HS-27A (cell line): Measurements from ENCODE around the gene MEGF11.

Source experiments
- DNase-seq: peaks from one replicate; pipeline ENCODE4 v3.0.0-alpha.2; 2012; ENCODE audit warnings: low read depth, missing footprints

Gene MEGF11

DNA sequence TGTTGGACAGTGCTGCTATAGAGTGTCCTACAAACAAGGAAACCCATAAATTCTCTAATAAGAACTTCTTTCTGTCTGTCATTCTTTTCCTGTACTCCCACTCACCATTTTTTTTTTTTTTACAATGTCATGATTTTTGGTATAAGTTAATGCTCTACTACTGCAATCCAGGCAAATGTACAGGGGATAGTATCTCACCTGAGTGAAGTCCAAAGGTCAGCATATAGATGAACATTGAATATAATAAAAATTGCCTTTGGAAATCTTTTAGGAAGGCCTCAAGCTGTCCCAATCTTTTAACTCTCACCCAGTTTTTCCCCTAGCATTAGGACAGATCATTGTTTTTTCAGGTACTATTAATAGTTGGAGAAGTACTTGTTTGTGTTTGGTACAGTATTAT lies 405.6 kb downstream of the MEGF11 start:
- no peak for DNase-seq

DNA sequence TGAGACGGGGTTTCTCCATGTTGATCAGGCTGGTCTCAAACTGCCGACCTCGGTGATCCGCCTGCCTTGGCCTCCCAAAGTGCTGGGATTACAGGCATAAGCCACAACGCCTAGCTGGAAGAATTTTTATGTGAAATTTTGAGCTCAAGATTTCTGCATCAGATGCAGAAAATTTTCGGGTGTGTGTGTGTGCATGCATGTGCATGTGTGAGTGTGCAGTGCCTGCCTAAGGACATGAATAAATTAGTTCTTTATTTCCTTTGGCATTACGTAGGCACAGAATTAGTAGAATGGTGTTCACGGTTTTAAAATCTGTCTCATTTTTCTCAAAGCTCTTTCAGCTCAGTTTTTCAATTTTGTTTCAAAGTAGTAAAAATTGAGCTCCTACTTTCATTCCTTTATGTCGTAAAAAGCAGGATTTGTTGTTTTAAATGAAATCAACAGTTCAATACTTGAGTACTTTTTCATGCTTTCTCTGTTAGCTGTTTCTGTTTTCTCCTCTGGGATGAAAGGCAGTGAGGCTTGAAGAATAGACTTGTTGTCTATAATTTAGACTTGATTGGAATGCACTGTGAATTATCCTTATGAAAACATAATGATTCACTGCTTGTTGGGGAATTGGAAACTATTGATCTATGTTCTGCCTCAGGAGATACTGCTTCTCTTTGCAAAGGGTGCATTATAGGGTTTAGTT lies 407.6 kb downstream of the MEGF11 start:
- no peak for DNase-seq
